NCI-H2081 treated with DMSO at 0.1 percent for 48 hours (cell line): ENCODE results near the gene ARHGEF28.

Experiments used
- DNase-seq: peaks from one replicate; lab custom pipeline; 2025; lab: John Stamatoyannopoulos, UW

Gene ARHGEF28

GRCh38 chr5:73783828-73784227, 157.8 kb downstream of the ARHGEF28 start:
- DNase-seq = no peak

GRCh38 chr5:73786043-73786831, 160.2 kb downstream of the ARHGEF28 start:
- no peak for DNase-seq

- no peak for DNase-seq
These were observed 163.9 kb downstream of the ARHGEF28 start for GRCh38 chr5:73789851-73790281.

GRCh38 chr5:73791389-73791788, 165.4 kb downstream of the ARHGEF28 start:
- no peak for DNase-seq

- peak; percentile 12 for DNase-seq
These were observed 166.8 kb downstream of the ARHGEF28 start for GRCh38 chr5:73792687-73793320.

GRCh38 chr5:73793911-73794310, 167.9 kb downstream of the ARHGEF28 start:
- DNase-seq = no peak

GRCh38 chr5:73796164-73797131, 170.5 kb downstream of the ARHGEF28 start:
- no peak for DNase-seq

GRCh38 chr5:73797132-73797510, 171.1 kb downstream of the ARHGEF28 start:
- no peak for DNase-seq

GRCh38 chr5:73799401-73799972, 173.5 kb downstream of the ARHGEF28 start:
- no peak for DNase-seq

- no peak for DNase-seq
These were observed 175.7 kb downstream of the ARHGEF28 start for GRCh38 chr5:73801686-73802085.

- DNase-seq = no peak
These were observed 179.5 kb downstream of the ARHGEF28 start for GRCh38 chr5:73805449-73805848.

- no peak for DNase-seq
These were observed 182.9 kb downstream of the ARHGEF28 start for GRCh38 chr5:73808911-73809310.

- no peak for DNase-seq
These were observed 184.4 kb downstream of the ARHGEF28 start for GRCh38 chr5:73810429-73810828.

- DNase-seq = no peak
These were observed 186.5 kb downstream of the ARHGEF28 start for GRCh38 chr5:73812457-73812856.

- DNase-seq = no peak
These were observed 187.1 kb downstream of the ARHGEF28 start for GRCh38 chr5:73812962-73813588.

- no peak for DNase-seq
These were observed 188.3 kb downstream of the ARHGEF28 start for GRCh38 chr5:73814233-73814846.

GRCh38 chr5:73815631-73816030, 189.6 kb downstream of the ARHGEF28 start:
- no peak for DNase-seq

- no peak for DNase-seq
These were observed 190.8 kb downstream of the ARHGEF28 start for GRCh38 chr5:73816656-73817420.

- DNase-seq = no peak
These were observed 192.4 kb downstream of the ARHGEF28 start for GRCh38 chr5:73818357-73818756.

GRCh38 chr5:73820326-73820725, 194.3 kb downstream of the ARHGEF28 start:
- no peak for DNase-seq
